HG02588 (cell line): ENCODE measurements around the gene MAP3K19.
A peak's percentile ranks its signal among the peaks of the same experiment; 100 is the strongest.
"Not testable (repeated sequence)": the region's sequence is repeated elsewhere in the genome, so short reads cannot be mapped to it uniquely, and the experiment has no call there.

Experiments
- ATAC-seq: cut with Tn5 transposase; IDR thresholded peaks from one replicate; pipeline ENCODE4 v1.9.1; 2021; ENCODE audit warnings: mild to moderate bottlenecking, moderate library complexity; ENCODE audit not compliant: unreplicated experiment

The MAP3K19 gene

DNA sequence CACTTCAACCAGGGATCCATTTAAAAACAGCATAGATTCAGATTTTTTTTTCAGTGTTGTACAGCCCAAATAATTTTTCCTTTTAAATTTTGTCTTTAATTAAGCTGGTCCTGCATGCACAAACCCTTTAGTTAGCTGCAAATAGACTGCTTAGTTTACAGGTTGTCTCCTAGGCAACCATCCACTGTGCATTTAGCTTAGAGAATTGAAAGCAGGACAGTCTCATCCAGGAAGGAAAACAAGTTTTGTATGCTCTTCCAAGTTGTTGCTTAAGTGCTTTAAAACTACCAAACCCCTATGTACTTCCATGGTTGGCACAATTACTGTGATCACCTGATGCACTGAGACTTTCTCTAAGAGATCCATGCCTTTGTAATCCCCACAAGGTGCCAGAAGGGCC is at the start of gene MAP3K19:
Gene MAP3K19, minus strand, starts transcription at position 148 of the 400 bp plus-strand sequence. CDS start 22,800 bp downstream, outside the sequence.
- no peak for ATAC-seq

DNA sequence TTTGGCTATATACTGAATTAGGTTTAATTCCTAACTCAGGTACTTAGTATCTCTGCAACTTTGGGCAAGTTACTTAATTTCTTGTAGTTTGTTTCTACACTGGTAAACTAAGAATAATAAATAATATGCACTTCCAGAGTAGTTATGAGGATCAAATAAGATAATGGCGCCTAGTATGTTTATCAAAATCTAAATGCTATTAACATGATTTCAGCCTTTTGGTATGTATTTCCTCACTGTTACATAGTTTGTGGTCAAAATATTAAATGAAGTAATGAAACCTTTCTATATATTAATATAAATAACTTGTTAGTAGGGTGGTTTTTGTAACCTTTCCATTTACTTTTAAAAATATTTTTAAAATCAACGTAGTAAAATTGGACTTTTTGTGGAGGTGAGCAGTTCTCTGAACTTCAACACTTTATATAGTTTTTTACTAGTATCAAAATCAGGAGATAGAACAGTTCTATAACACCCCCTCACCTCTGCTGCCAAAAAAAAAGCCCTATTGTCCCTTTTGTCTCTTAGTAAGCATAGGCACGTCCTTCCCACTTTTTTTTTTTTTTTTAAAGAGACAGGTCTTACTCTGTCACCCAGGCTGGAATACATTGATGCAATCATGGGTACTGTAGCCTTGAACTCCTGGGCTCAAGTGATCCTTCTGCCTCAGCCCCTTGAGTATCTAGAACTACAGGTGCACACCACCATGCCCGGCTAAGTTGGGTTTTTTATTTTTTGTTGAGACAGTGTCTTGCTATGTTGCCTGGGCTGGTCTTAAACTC is 49.6 kb upstream of the MAP3K19 start:
- no peak for ATAC-seq

- no peak for ATAC-seq
Measured at GRCh38 chr2:135095591-135095990, 48.3 kb upstream of the MAP3K19 start.

DNA sequence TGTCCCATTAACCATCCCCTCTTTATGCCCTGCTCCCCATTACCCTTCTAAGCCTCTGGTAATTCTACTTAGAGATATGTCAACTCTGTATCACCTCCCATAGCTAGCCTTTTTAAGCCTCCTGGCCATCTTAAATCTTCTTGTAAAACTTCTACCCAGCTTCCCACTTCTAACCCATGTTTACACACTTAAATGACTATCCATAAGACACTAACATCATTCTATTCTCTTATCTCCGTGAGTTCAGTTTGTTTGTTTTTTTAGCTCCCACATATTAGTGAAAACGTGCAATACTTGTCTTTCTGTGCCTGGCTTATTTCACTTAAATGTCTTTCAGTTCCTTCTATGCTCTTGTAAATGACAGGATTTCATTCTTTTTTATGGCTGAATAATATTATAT is 47.3 kb upstream of the MAP3K19 start:
- no peak for ATAC-seq

DNA sequence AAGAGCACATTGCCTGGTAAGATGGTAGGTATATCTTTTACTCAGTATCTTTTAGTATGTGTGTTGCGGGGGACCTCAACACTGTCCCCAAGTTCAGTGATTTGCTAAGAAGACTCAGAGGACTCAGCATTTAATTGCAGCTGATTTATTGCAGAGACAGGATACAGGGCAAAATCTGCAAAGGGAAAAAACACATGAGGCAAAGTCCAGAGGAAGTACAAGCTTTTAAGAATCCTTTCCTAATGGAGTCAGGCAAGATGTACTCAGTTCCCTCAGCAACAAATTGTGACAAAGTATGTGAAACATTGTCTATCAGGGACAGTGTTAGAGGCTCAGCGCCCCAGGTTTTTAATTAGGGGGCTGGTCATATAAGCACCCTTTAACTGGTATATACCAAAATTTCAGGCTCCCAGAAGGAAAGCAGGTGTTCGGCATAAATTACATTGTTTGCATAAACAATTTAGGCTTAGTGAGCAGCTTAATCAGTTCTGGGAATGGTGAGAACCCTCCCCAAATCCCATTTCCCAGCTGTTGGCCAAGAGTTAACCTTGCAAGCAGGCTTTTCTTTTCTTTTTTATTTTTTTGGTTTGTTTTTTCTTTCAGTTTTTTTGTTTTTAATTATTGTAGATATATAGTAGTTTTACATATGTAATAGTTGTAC is 46.6 kb upstream of the MAP3K19 start:
- ATAC-seq, result no peak

GRCh38 chr2:135093193-135093592 is 45.9 kb upstream of the MAP3K19 start:
- no peak for ATAC-seq

DNA sequence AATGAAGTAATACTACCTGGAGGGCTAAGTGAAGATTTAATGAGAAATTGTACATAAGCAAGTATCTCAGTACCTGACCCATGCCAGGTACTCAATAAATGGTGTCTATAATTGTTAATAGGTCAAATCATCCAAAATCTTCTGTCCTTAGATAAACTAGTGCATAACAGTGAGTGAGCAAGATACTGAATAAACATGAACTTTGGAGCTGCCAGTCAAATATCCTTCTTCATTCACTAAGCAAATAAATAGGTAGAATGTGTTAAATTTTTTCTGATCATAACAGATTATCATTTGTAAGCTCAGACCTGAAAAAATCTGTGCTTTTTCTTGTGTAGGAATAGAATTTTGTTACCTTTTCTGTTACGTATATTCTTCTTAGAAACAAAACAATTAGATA is 44.4 kb upstream of the MAP3K19 start:
- no peak for ATAC-seq

- ATAC-seq, result not testable (repeated sequence)
Measured at GRCh38 chr2:135089597-135089996, 42.4 kb upstream of the MAP3K19 start.

GRCh38 chr2:135086222-135086621 is 39.0 kb upstream of the MAP3K19 start:
- ATAC-seq, result no peak

DNA sequence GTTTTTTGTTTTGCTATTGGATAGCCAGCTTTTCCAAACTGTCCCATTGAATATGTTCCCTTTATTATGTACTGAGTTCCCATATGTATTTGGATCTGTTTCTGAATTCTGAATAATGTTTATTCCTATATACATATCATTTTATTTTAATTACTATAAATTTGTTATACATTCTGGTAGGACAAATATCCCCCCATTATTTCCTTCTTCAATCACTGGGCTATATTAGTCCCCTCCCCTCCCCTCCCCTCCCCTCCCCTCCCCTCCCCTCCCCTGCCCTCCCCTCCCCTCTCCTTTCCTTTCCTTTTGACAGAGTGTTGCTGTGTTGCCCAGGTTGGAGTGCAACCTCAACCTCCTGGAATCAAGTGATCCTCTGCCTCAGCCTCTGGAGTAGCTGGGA is 31.2 kb upstream of the MAP3K19 start:
- ATAC-seq, result no peak

DNA sequence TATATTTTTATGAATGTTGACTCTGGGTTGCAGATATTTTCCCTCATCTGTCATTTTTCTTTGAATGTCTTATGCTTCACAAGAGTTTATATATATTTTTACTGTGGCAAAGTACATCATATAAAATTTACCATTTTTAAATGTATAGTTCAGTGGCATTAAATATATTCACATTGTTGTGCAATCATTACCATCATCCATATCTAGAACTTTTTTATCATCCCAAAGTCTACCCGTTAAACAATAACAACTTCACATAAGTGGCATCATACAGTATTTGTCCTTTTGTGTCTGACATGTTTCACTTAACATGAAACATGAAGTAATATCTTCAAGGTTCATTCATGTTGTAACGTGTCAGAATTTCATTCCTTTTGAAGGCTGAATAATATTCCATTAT is 29.3 kb upstream of the MAP3K19 start:
- ATAC-seq, result no peak

- no peak for ATAC-seq
Measured at GRCh38 chr2:135074216-135074615, 27.0 kb upstream of the MAP3K19 start.

DNA sequence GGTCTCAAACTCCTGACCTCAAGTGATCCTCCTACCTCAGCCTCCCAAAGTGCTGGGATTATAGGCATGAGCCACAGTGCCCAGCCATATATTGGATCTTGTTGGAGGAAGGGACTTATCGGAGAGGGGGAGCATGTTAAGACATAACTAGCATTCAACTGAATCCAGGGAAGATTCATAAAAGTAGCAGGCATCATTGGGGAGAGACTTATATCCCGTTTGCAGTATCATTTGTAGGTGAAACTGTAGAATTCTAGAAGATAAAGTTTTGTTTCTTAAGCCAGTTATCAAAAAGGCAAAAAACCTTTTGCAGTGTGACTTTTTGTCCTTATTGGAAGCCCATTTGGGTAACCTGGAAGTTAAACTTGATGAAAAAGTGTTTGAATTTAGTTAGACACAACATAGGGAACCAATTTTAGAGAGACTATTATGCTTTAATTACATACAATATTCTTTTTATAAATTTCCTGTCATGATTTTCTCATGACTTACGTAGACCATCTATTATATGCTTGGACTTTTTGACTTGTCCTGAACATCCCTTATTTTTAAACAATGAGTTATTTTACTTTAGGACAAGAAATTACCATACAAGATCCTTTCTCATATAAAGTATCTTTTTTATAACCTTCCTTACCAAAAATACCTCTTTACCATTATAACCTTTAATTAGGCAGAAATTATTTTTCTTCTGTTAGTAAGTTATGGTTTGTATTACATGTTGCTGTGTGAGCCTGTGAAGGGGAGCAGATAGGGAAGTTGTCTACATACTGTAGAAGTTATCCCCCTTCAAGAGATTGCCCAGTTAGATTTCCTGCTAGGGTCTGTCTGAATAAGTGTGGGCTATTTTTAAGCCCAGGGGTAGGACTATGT is 25.1 kb upstream of the MAP3K19 start:
- ATAC-seq, result no peak

GRCh38 chr2:135066710-135067109 is 19.5 kb upstream of the MAP3K19 start:
- ATAC-seq, result no peak

DNA sequence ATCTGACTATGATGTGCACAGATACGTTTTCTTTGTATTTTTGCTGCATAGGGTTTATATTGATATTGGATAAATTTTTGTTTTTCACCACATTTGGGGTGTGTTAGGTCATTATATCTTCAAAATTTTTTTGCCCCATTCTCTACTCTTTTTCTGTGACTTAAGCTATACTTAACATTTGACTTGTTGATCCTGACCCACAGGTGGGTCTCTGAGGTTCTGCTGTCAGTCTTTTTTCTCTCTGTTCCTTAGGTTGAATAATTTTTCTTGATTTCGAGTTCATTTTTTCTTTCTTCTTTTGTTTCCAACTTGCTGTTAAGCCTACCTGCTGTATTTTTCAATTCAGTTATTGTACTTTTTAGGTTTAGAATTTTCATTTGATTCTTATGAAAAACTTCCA is 16.9 kb upstream of the MAP3K19 start:
- no peak for ATAC-seq

GRCh38 chr2:135063210-135063609 is 16.0 kb upstream of the MAP3K19 start:
- ATAC-seq, result no peak

- no peak for ATAC-seq
Measured at GRCh38 chr2:135059577-135059976, 12.3 kb upstream of the MAP3K19 start.

GRCh38 chr2:135056790-135057189 is 9.5 kb upstream of the MAP3K19 start:
- ATAC-seq, result no peak

DNA sequence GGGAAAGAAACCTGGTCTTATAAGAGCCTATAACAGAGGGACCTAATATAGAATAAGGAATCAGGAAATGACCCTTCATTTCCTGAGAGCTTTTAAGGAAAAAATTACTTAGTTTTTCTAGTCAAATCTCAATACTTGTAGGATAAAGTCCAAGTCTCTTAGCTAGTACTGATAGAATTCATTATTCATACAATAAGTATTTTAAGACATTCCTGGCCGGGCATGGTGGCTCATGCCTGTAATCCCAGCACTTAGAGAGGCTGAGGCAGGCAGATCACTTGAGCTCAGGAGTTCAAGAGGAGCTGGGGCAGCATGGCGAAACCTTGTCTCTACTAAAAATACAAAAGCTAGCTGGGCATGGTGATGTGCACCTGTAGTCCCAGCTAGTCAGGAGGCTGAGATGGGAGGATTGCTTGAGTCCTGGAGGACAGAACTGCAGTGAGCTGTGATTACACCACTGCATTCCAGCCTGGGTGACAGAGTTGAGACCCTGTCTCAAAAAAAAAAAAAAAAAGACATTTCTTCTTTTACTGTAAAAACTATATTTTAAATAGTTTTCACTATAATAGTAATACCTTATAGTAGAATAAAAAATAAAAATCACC is 8.0 kb upstream of the MAP3K19 start:
- no peak for ATAC-seq

DNA sequence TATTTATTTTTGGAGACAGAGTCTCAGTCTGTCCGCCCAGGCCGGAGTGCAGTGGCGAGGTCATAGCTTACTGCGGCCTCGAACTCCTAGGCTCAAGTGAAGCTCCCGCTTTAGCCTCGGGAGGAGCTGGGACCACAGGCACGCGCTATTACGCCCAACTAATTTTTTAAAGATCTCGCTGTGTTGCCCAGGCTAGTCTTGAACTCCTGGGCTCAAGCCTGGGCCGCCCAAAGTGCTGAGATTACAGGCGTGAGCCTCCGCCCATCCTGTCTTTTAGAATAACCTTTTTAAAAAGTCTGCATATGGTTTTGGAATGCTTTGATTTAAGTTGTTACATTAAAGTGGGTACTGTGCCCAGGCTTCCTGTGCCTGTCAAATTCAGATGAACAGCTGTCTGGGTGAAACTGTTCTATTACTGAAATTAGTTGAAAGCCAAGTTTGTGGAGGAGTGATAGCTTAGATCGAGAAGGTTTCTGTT is 5.8 kb upstream of the MAP3K19 start:
- peak; percentile 29 for ATAC-seq
